K562 (cell line): Measurements from ENCODE around the gene RAD51AP1. TPM values are rescaled to one million over a fixed set of nuclear protein-coding genes. Genes with fewer than 3 reads are reported as not detected.

Experiments used
- CBFB ChIP-seq: sonication (generic); formaldehyde crosslinking; IDR thresholded peaks from 2 replicates; pipeline ENCODE4 v1.4.0; 2020; ENCODE audit warnings: mild to moderate bottlenecking, missing genetic modification reagents
- CCAR2 ChIP-seq: fragments of 200-400 bp; formaldehyde crosslinking; IDR thresholded peaks from 2 replicates; pipeline ENCODE4 v1.6.1; 2017; ENCODE audit warnings: mild to moderate bottlenecking, low read depth, low read length
- FOXA3 ChIP-seq, 2 experiments: fragments of 450-650 bp in 1 of 2; sonication (generic) in 1 of 2; formaldehyde crosslinking; IDR thresholded peaks in 1 of 2; conservative IDR thresholded peaks in 1 of 2; 2 replicates each; pipeline versions ENCODE4 v1.4.0 to v1.8.0; 2020 to 2022; ENCODE audit warnings: mild to moderate bottlenecking in 2 of 2, missing genetic modification reagents in 1 of 2
- FOXP1 ChIP-seq: sonication (generic); formaldehyde crosslinking; IDR thresholded peaks from 2 replicates; pipeline ENCODE4 v1.8.0; 2022; ENCODE audit warnings: mild to moderate bottlenecking, missing genetic modification reagents
- HCFC1 ChIP-seq: IDR thresholded peaks from 2 replicates; pipeline ENCODE4 v1.6.1; 2012; ENCODE audit warnings: low read depth, low read length, improper control_type of control experiment
- HDAC8 ChIP-seq: fragments of 450-650 bp; IDR thresholded peaks from 2 replicates; pipeline ENCODE4 v1.6.1; 2016; ENCODE audit warnings: mild to moderate bottlenecking, missing genetic modification characterization, moderate library complexity, missing compliant biosample characterization
- HLTF ChIP-seq: fragments of 450-650 bp; IDR thresholded peaks from 2 replicates; pipeline ENCODE4 v1.6.1; 2016
- KDM2B ChIP-seq: fragments of 250-450 bp; sonication (Bioruptor Pico); IDR thresholded peaks from 2 replicates; pipeline ENCODE4 v1.8.0; 2021; ENCODE audit warnings: mild to moderate bottlenecking, moderate library complexity
- MYC ChIP-seq, 2 experiments: fragments of 250-450 bp in 1 of 2; sonication (Bioruptor Pico) in 1 of 2; IDR thresholded peaks; 2 replicates each; pipeline versions ENCODE4 v1.5.1 to v1.6.1; 2012 to 2021; ENCODE audit warnings: low read depth in 2 of 2, borderline replicate concordance in 1 of 2, improper control_type of control experiment in 1 of 2, low read length in 1 of 2, mild to moderate bottlenecking in 1 of 2, moderate library complexity in 1 of 2
- POLR2G ChIP-seq: fragments of 200-400 bp; formaldehyde crosslinking; IDR thresholded peaks from 2 replicates; pipeline ENCODE4 v1.6.1; 2017; ENCODE audit warnings: low read depth, mild to moderate bottlenecking, antibody characterized with exemption, low read length, moderate library complexity
- POLR2H ChIP-seq: IDR thresholded peaks from 2 replicates; pipeline ENCODE4 v1.6.1; 2016; ENCODE audit warnings: missing genetic modification characterization, low read depth, mild to moderate bottlenecking, control low read depth, missing compliant biosample characterization, moderate library complexity
- RBM25 ChIP-seq: fragments of 200-400 bp; formaldehyde crosslinking; IDR thresholded peaks from 2 replicates; pipeline ENCODE4 v1.6.1; 2018; ENCODE audit warnings: low read length, low read depth, moderate library complexity; ENCODE audit not compliant: severe bottlenecking
- SAFB2 ChIP-seq: fragments of 200-400 bp; formaldehyde crosslinking; IDR thresholded peaks from 2 replicates; pipeline ENCODE4 v1.6.1; 2018; ENCODE audit warnings: borderline replicate concordance, low read length, low read depth, moderate library complexity; ENCODE audit not compliant: severe bottlenecking
- SMARCC2 ChIP-seq: fragments of 450-650 bp; IDR thresholded peaks from 2 replicates; pipeline ENCODE4 v1.6.1; 2017; ENCODE audit warnings: antibody characterized with exemption, moderate library complexity, mild to moderate bottlenecking, low read depth
- SPI1 ChIP-seq: IDR thresholded peaks from 2 replicates; pipeline ENCODE4 v1.6.1; 2011; ENCODE audit warnings: low read depth, low read length, control low read depth, borderline replicate concordance
- ZFX ChIP-seq: sonication (generic); formaldehyde crosslinking; IDR thresholded peaks from 2 replicates; pipeline ENCODE4 v1.8.0; 2022; ENCODE audit warnings: mild to moderate bottlenecking, missing genetic modification reagents, moderate library complexity
- ZNF592 ChIP-seq: fragments of 450-650 bp; IDR thresholded peaks from 2 replicates; pipeline ENCODE4 v1.6.1; 2017; ENCODE audit warnings: antibody characterized with exemption, mild to moderate bottlenecking
- ZNF740 ChIP-seq, 3 experiments: fragments of 200-800 bp in 1 of 3; sonication (Bioruptor generic) in 1 of 3; sonication (generic) in 1 of 3; formaldehyde crosslinking in 1 of 3; IDR thresholded peaks; 2 replicates each; pipeline versions ENCODE4 v1.6.1 to v1.8.0; 2016 to 2022; ENCODE audit warnings: mild to moderate bottlenecking in 2 of 3, missing compliant biosample characterization in 2 of 3, missing genetic modification characterization in 2 of 3, missing genetic modification reagents in 1 of 3
- polyA plus RNA-seq, 8 experiments: library from polyadenylated mRNA; depleted of rRNA in 4 of 8; stranded (reverse) in 5 of 8; unstranded in 3 of 8; fragments of >200 nt; fragmentation: Nextera tagmentation in 2 of 8; fragmentation: Illumina TruSeq in 1 of 8; extraction: Ambion mirVana in 2 of 8; extraction: Trizol in 1 of 8; gene quantifications; 2 replicates each; pipeline versions ENCODE4 v1.2.1 to v1.2.3, GENCODE V29; 2011 to 2014; ENCODE audit warnings: inconsistent platforms in 1 of 8, missing spikeins in 1 of 8
- total RNA-seq, 7 experiments: library from RNA; depleted of rRNA in 6 of 7; stranded (reverse); fragments of >200 nt in 6 of 7; fragmentation: Illumina TruSeq in 2 of 7; extraction: Trizol in 2 of 7; gene quantifications; 2 replicates each; pipeline versions ENCODE4 v1.2.1 to v1.2.3, GENCODE V29; 2011 to 2021; ENCODE audit warnings: low replicate concordance in 1 of 7

Gene RAD51AP1
- total and polyA plus RNA-seq, 9 of the 15 experiments (the other 6 are each of a cell fraction or from before 2014, with no cell fraction given), result 43.8 to 111 (median 89.1) TPM

GRCh38 chr12:4562034-4562657, 23.5 kb downstream of the RAD51AP1 start, which contains the start of gene DYRK4 (continued):
- TF ChIP-seq ZNF592, result peak; percentile 54; the same call in 1 of the 2 replicates
- no peak for TF ChIP-seq HLTF
- no peak for TF ChIP-seq FOXA3 (CRISPR knock-in tag; conservative IDR thresholded peaks at IDR 0.05 in 1 of 2, IDR thresholded peaks at IDR 0.05 in 1 of 2)
- TF ChIP-seq POLR2G, result peak; percentile 82
- no peak for TF ChIP-seq RBM25
- TF ChIP-seq SPI1, result no peak
- TF ChIP-seq HCFC1, result 0 out of 2 replicates have a peak, but pooled peaks have one; percentile 9
- TF ChIP-seq ZNF740 (CRISPR knock-in tag; IDR thresholded peaks at IDR 0.05), result no peak
- TF ChIP-seq ZNF740 (tag; IDR thresholded peaks at IDR 0.05), result no peak
- no peak for TF ChIP-seq KDM2B (CRISPR knock-in tag)
- TF ChIP-seq HDAC8 (tag), result no peak
- TF ChIP-seq CBFB, result no peak
- TF ChIP-seq SAFB2, result no peak
- TF ChIP-seq MYC (IDR thresholded peaks at IDR 0.05; ENCODE audit: low read depth, low read length), result peak; percentile 58; the same call in 1 of the 2 replicates
- no peak for TF ChIP-seq MYC (CRISPR knock-in tag; IDR thresholded peaks at IDR 0.05; ENCODE audit: borderline replicate concordance, low read depth)
- no peak for TF ChIP-seq SMARCC2
- no peak for TF ChIP-seq CCAR2
- TF ChIP-seq FOXP1 (CRISPR knock-in tag), result no peak
- no peak for TF ChIP-seq POLR2H (tag)
- TF ChIP-seq ZFX (CRISPR knock-in tag), result no peak
